Left kidney (tissue), 8 donors: ENCODE measurements around the gene XAB2. TPM values are rescaled to one million over a fixed set of nuclear protein-coding genes. Genes with fewer than 3 reads are reported as not detected.

Experiments
- DNase-seq: peaks from one replicate; pipeline ENCODE4 v3.0.0-alpha.2; 2013
- long read RNA-seq, 8 donors: transcript quantifications; one replicate each; lab custom pipeline, GENCODE V29; 2026
- polyA plus RNA-seq: library from polyadenylated mRNA; unstranded; fragments of 120-200 nt; gene quantifications from one replicate; pipeline ENCODE4 v1.2.1, GENCODE V29; 2013; ENCODE audit not compliant: insufficient read length

XAB2 gene
- polyA plus RNA-seq = 29.4 TPM
- long read RNA-seq, donor 1, transcript XAB2-201 (19 exons, 2,667 nt) = major isoform, 9 of 16 reads
- long read RNA-seq, donor 1, partial matches to known transcripts = 7 of 16 reads
- long read RNA-seq, donor 1, other reads (novel, unspliced or antisense) = 0 of 16 reads
- long read RNA-seq, donor 2, transcript XAB2-201 (19 exons, 2,667 nt) = major isoform, 12 of 12 reads
- long read RNA-seq, donor 2, partial matches to known transcripts = 0 of 12 reads
- long read RNA-seq, donor 2, other reads (novel, unspliced or antisense) = 0 of 12 reads
- long read RNA-seq, donor 3, transcript XAB2-201 (19 exons, 2,667 nt) = major isoform, 9 of 9 reads
- long read RNA-seq, donor 3, partial matches to known transcripts = 0 of 9 reads
- long read RNA-seq, donor 3, other reads (novel, unspliced or antisense) = 0 of 9 reads
- long read RNA-seq, donor 4 = 0 reads
- long read RNA-seq, donor 5, transcript XAB2-201 (19 exons, 2,667 nt) = major isoform, 7 of 8 reads
- long read RNA-seq, donor 5, partial matches to known transcripts = 0 of 8 reads
- long read RNA-seq, donor 5, other reads (novel, unspliced or antisense) = 0 of 8 reads
- long read RNA-seq, donor 6, transcript XAB2-201 (19 exons, 2,667 nt) = major isoform, 13 of 174 reads
- long read RNA-seq, donor 6, partial matches to known transcripts = 29 of 174 reads
- long read RNA-seq, donor 6, other reads (novel, unspliced or antisense) = 132 of 174 reads
- long read RNA-seq, donor 7, transcript XAB2-201 (19 exons, 2,667 nt) = major isoform, 10 of 18 reads
- long read RNA-seq, donor 7, partial matches to known transcripts = 8 of 18 reads
- long read RNA-seq, donor 7, other reads (novel, unspliced or antisense) = 0 of 18 reads
- long read RNA-seq, donor 8, transcript XAB2-201 (19 exons, 2,667 nt) = major isoform, 5 of 72 reads
- long read RNA-seq, donor 8, partial matches to known transcripts = 0 of 72 reads
- long read RNA-seq, donor 8, other reads (novel, unspliced or antisense) = 67 of 72 reads

- peak; percentile 98 for DNase-seq
Observed at GRCh38 chr19:7629347-7630054, at the start of gene XAB2, which contains the start of gene PET100. XAB2 (minus strand) TSS chr19:7629545; CDS start chr19:7629527, 18 bp downstream. PET100 (plus strand) TSS chr19:7629793; CDS start chr19:7629834, 41 bp downstream.

GRCh38 chr19:7677669-7678311 lies 48.4 kb upstream of the XAB2 start:
- DNase-seq = no peak

- DNase-seq = no peak
Observed at GRCh38 chr19:7676854-7677253, 47.5 kb upstream of the XAB2 start, which contains the start of gene MCEMP1. MCEMP1 (plus strand) TSS chr19:7677090; CDS start chr19:7677121, 31 bp downstream.

GRCh38 chr19:7676376-7676775 lies 47.0 kb upstream of the XAB2 start:
- no peak for DNase-seq

- no peak for DNase-seq
Observed at GRCh38 chr19:7674010-7675005, 45.0 kb upstream of the XAB2 start.

GRCh38 chr19:7672522-7672921 lies 43.2 kb upstream of the XAB2 start:
- DNase-seq = no peak

- no peak for DNase-seq
Observed at GRCh38 chr19:7670790-7671189, 41.4 kb upstream of the XAB2 start.

GRCh38 chr19:7670150-7670783 lies 40.9 kb upstream of the XAB2 start:
- DNase-seq = no peak

GRCh38 chr19:7669641-7670040 lies 40.3 kb upstream of the XAB2 start:
- no peak for DNase-seq

- DNase-seq = no peak
Observed at GRCh38 chr19:7668842-7669241, 39.5 kb upstream of the XAB2 start, which contains the start of gene RETN. RETN (plus strand) TSS chr19:7669049; CDS start chr19:7669327, 278 bp downstream.

- no peak for DNase-seq
Observed at GRCh38 chr19:7665076-7665475, 35.7 kb upstream of the XAB2 start.

- no peak for DNase-seq
Observed at GRCh38 chr19:7663706-7664105, 34.4 kb upstream of the XAB2 start.

- DNase-seq = no peak
Observed at GRCh38 chr19:7662657-7663056, 33.3 kb upstream of the XAB2 start.

GRCh38 chr19:7661744-7662538 lies 32.6 kb upstream of the XAB2 start:
- DNase-seq = no peak

GRCh38 chr19:7658219-7658686 lies 28.9 kb upstream of the XAB2 start:
- DNase-seq = no peak

- no peak for DNase-seq
Observed at GRCh38 chr19:7657131-7657751, 27.9 kb upstream of the XAB2 start.

- DNase-seq = no peak
Observed at GRCh38 chr19:7655581-7655980, 26.2 kb upstream of the XAB2 start.

GRCh38 chr19:7654401-7654800 lies 25.1 kb upstream of the XAB2 start:
- no peak for DNase-seq
